Measurements from ENCODE around the gene STIM2.

- TF ChIP-seq, protein P1, sequence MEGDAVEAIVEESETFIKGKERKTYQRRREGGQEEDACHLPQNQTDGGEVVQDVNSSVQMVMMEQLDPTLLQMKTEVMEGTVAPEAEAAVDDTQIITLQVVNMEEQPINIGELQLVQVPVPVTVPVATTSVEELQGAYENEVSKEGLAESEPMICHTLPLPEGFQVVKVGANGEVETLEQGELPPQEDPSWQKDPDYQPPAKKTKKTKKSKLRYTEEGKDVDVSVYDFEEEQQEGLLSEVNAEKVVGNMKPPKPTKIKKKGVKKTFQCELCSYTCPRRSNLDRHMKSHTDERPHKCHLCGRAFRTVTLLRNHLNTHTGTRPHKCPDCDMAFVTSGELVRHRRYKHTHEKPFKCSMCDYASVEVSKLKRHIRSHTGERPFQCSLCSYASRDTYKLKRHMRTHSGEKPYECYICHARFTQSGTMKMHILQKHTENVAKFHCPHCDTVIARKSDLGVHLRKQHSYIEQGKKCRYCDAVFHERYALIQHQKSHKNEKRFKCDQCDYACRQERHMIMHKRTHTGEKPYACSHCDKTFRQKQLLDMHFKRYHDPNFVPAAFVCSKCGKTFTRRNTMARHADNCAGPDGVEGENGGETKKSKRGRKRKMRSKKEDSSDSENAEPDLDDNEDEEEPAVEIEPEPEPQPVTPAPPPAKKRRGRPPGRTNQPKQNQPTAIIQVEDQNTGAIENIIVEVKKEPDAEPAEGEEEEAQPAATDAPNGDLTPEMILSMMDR (IDR thresholded peaks at IDR 0.05 in 4 of 5, conservative IDR thresholded peaks at IDR 0.05 in 1 of 5): no peak
- no peak for TF ChIP-seq POLR2A (IDR thresholded peaks at IDR 0.05)
These were observed 181.8 kb downstream of the STIM2 start for GRCh38 chr4:27042411-27042810.

All from gastrocnemius medialis (tissue), 4 donors.